SHP77 treated with DMSO at 0.1 percent for 48 hours (cell line): ENCODE measurements around the gene XRCC4.
"Not testable (repeated sequence)": the region's sequence is repeated elsewhere in the genome, so short reads cannot be mapped to it uniquely, and the experiment has no call there.

ENCODE experiments used
- DNase-seq: peaks from one replicate; lab custom pipeline; 2025; lab: John Stamatoyannopoulos, UW

The XRCC4 gene

GRCh38 chr5:83076742-83077661 lies at the start of gene XRCC4, which contains the start of gene TMEM167A:
XRCC4 (plus strand) TSS chr5:83077547; CDS start chr5:83104920, 27,373 bp downstream.
TMEM167A (minus strand) TSS chr5:83077394; CDS start chr5:83077323, 71 bp downstream.
- peak; percentile 96 for DNase-seq

GRCh38 chr5:83029912-83030311 lies 47.4 kb upstream of the XRCC4 start:
- no peak for DNase-seq

DNA sequence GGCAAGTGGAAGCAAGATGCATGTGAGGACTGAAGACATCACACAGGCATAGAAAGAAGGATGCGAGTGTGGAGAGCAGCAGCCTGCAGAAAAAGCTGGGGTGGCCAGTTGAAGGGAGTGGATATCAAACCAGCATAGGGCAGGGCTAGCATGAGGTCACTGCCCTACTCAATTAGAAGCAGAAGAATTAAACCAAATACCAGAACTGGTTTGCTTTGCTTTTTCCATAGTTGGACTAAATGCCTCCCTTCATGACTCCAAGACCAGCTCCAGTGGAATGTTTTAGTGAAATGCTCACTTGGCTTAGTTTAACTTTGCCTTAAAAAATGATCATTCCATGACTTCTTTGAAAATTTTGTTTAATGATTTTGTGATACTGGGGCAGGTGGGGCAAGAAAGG lies 46.0 kb upstream of the XRCC4 start:
- DNase-seq = no peak

- no peak for DNase-seq
These were observed 43.3 kb upstream of the XRCC4 start for GRCh38 chr5:83034036-83034435.

GRCh38 chr5:83034528-83035207 lies 42.7 kb upstream of the XRCC4 start:
- DNase-seq = no peak

DNA sequence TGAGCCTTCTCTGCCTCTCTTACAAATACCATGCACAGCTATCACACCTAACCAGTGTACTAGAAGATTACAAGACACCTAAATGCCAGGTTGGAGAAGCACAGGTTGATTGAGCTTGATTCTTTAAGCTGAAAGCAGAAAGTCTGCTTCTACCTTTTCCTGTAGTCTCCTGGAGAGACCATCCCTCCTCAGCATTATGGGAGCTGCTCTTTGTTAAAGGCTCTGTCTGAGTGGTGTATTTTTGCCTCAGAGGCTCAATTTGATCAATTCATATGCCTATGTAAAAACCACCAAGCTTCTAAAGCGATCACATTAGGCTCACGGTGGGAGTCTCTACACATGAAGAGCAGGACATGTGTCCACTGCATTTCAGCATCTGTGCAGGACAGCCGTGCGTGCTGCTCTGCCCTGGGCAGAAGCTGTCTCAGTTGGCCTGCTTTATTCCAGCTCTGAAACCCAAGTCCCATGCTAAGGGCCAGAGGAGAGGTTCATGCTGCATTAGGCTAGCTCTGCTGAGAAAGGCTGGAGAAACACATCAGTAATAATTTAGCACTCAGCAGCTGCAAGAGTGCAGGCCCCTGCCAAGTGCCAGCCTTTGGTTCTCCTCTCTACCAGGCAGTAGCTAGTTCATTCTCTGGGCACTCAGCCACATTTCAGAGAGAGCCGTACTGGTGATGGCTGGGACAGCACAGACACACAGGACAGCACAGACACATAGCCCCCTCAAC lies 41.8 kb upstream of the XRCC4 start:
- DNase-seq = peak; percentile 66

- no peak for DNase-seq
These were observed 40.3 kb upstream of the XRCC4 start for GRCh38 chr5:83036991-83037575.

DNA sequence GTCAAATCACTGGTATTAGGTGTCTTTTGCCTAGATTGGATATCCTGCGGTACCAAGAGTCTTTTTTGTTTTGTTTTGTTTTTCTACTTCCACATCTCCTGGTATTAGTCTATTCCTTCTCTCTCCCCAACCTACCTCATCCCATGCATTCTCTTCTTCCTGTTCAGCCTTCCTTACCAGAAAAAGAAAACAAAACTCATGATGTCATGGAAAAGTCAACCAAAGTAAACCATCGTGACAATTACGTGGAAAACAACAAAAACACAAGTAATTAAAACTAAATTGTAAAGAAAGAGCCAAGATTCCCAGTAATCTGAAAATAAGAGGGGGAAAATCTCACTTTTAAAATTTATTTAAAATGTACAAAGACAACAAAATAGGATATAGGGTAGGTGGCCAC lies 38.4 kb upstream of the XRCC4 start:
- DNase-seq = no peak

GRCh38 chr5:83042507-83042906 lies 34.8 kb upstream of the XRCC4 start:
- DNase-seq = no peak

DNA sequence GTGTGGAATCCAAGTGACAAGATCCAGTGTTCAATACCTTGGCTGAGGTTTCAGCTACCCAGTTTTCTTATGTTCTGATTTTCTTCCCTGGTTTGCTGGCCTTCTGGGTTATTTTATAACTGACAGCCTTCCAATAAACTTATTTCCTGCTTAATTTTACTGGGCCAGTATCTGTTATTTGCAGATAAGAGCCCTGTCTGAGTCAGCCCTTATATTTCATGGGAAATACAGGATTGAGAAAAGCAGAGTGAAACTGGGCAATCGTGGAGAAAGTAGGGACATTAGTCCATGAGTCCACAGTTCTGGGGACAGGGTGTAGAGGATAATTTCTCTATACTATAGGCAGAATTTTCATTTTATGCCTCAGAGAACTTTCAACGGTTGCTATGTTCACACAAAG lies 32.4 kb upstream of the XRCC4 start:
- DNase-seq = no peak

- DNase-seq = no peak
These were observed 29.1 kb upstream of the XRCC4 start for GRCh38 chr5:83048277-83048676.

DNA sequence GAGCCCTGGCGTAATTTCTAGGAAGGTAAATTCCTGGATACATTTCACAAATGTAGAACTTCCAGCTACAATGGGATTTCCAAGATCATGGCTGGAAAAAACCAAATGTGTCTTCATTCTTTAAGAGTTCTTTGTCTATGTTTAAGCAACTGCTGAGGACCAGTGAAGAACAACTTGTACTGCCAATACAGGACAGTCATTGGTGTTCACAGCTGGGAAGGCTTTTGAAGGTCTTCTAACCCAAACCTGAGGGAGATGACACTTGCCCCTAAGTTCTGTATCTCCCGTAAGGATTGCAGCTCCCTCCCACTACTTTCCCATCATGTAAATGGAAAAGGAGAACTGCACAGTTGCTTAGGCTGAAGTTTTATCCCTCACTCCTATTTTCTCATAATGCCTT lies 28.5 kb upstream of the XRCC4 start:
- no peak for DNase-seq

- no peak for DNase-seq
These were observed 27.9 kb upstream of the XRCC4 start for GRCh38 chr5:83049370-83049885.

GRCh38 chr5:83050723-83051340 lies 26.5 kb upstream of the XRCC4 start:
- DNase-seq = no peak

DNA sequence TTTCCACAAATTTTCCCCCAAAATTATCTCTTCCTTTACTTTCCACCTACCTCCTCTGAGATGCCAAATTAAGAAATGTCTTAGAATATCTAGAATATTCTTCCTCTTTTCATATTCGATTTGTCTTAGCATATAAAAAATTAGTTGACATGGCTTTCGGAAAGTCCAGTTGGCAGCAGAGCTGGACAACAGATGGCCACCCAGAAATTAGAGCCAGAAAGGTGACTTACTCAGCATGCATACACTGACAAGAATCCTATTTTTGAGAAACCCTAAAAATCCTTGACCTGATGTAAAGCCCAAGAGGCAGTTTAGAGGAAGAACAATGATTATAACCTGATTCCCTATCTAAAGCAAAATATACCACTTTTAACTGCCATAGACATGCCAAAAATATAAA lies 22.2 kb upstream of the XRCC4 start:
- DNase-seq = no peak

DNA sequence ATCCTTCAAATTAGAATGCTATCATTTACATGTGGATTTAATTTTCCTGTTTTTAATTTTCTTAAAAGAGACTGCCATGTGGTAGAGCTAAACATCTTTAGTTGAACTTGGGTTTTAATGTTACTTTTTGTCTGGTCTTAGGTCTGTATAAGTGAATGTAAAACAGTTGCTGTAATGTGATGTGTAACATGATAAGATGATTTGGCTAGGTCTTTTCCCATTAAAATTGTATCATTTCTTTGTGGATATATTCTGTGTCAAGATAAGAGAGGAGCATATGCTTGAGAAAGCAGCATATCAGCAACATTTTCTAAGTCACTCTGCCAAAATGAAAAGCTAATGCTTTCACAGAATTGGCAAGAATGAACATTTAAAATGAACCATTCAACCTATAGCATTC lies 18.6 kb upstream of the XRCC4 start:
- DNase-seq = no peak

DNA sequence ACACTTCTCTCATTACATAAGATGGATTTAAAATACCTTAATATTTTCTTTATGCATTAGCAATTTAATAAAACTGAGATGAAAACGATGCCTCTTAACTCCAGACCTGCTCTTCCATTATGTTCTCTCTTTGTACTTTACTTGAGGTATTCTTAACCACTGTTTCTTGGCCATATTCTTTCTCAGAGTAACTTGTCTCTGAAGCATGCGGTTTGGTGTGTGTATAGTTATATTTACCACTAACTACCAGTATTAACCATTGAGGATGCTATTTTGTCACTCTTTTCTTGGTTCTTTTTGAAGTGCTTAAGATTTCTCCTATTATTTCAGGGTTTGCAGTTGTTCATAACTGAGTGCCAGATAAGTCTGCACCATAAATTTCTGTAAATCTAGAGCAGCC lies 18.0 kb upstream of the XRCC4 start:
- DNase-seq = no peak

GRCh38 chr5:83066548-83067110 lies 10.7 kb upstream of the XRCC4 start:
- no peak for DNase-seq

DNA sequence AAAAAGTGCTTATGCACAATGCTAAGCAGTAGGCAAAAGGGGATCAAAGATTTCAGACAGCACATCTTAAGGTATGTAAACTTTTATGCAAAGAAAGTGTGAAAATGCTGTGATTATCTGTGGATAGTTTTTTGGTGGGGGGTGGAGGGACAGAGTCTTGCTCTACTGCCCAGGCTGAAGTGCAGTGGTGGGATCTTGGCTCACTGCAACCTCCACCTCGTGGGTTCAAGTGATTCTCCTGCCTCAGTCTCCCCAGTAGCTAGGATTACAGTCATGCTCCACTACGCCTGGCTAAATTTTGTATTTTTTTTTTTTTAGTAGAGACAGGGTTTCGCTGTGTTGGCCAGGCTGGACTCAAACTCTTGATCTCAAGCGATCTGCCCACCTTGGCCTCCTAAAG lies 10.0 kb upstream of the XRCC4 start:
- not testable (repeated sequence) for DNase-seq

DNA sequence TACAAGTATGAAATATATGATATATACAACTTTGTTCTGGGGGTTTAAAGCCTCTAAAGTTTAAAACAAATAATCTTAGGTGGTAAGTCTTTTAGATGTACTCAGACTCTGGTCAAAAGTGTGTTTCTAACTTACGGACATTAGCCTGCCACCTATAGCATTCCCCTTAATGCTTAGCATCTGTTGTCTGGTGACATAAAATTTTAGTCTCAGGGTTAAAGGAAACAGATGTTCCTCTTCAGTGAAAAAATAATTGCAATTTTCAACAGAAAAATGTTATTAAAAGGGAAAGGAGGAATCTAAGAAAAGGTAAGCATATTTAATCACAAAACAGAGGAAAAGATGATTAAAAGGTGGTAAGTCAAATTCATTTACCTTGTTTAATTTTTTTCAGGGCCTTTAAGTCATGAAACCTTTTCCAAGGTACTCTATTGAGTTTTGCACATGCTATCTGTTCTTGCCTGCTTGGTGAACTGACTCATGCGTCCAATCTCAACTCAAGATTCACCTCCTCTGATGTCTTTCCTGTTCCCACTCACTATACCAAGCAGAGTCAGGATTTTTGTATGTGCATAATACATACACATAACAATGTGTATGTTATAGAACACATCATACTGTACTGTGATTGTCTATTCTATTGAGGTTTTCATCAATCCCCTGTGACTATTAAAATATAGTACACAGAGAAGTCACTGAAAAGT lies 8.1 kb upstream of the XRCC4 start:
- DNase-seq = no peak
